Psoas muscle (tissue), 8 donors: ENCODE data around the gene CAPSL. TPM values are rescaled to one million over a fixed set of nuclear protein-coding genes. Genes with fewer than 3 reads are reported as not detected.

Experiments
- ATAC-seq, 4 donors: fragments of 200-7000 bp; cut with Tn5 transposase; one replicate each; pipeline ENCODE4 v1.9.1; 2020; ENCODE audit warnings: moderate library complexity in 3 of 4, mild to moderate bottlenecking in 2 of 4
- DNase-seq, 2 donors: peaks; one replicate each; pipeline ENCODE4 v3.0.0-alpha.2; 2020
- H3K27ac ChIP-seq: fragments of 200-600 bp; one replicate; pipeline ENCODE4 v1.8.0; 2022
- H3K27me3 ChIP-seq, 3 donors: fragments of 200-600 bp in 1 of 3; one replicate each; pipeline versions ENCODE4 v1.6.1 to v1.8.0; 2013 to 2022; ENCODE audit warnings: low read length in 2 of 3, mild to moderate bottlenecking in 2 of 3, moderate library complexity in 1 of 3; ENCODE audit not compliant: insufficient read depth in 3 of 3
- H3K36me3 ChIP-seq, 2 donors: fragments of 200-600 bp in 1 of 2; one replicate each; pipeline versions ENCODE4 v1.6.1 to v1.8.0; 2013 to 2022; ENCODE audit warnings: low read depth in 1 of 2, mild to moderate bottlenecking in 1 of 2, moderate library complexity in 1 of 2; ENCODE audit not compliant: insufficient read depth in 1 of 2
- H3K4me1 ChIP-seq: fragments of 200-600 bp; one replicate; pipeline ENCODE4 v1.8.0; 2022
- H3K4me3 ChIP-seq: fragments of 200-600 bp; one replicate; pipeline ENCODE4 v1.8.0; 2022; ENCODE audit warnings: mild to moderate bottlenecking
- H3K9me3 ChIP-seq: fragments of 200-600 bp; one replicate; pipeline ENCODE4 v1.8.0; 2022
- WGBS, 3 donors: extraction: QIAGEN DNeasy Blood & Tissue Kit; methylation state at CpG; one replicate each; pipeline versions ENCODE4 v1.1.6 to v1.1.7; 2013; 5-methylcytosine and 5-hydroxymethylcytosine counted together
- intact Hi-C, 2 donors: fragments of 100-400 bp; cut with DNase I; formaldehyde crosslinking; loops; one replicate each; pipeline versions ENCODE4 v1.11.0 to v1.14.2; 2022
- polyA plus RNA-seq, 3 donors: library from polyadenylated mRNA; stranded (reverse); fragments of 200-250 nt; gene quantifications; one replicate each; pipeline ENCODE4 v1.2.3, GENCODE V29; 2013
- total RNA-seq, 4 donors: library from RNA; stranded (reverse); fragmentation: NEBNext Ultra II Directional in 2 of 4; extraction: Animal tissue kit (Norgen Biotek cat#: 25700) in 2 of 4; gene quantifications; one replicate each; pipeline versions ENCODE4 v1.2.1 to v1.2.4, GENCODE V29; 2021 to 2023
- TF ChIP-seq, protein P1 (sequence below): fragments of 200-600 bp; IDR thresholded peaks from one replicate; pipeline ENCODE4 v1.8.0; 2022; ENCODE audit warnings: antibody characterized with exemption
- donor health status: healthy with polysubstance abuse.
- donor health status: DM: no; HTN: no; CAD: no; lungs with moderate emphysema.
- donor health status: Bipolar disorder and iron deficiency.
- donor health status: healthy.
- donor health status: DM: yes; HTN: yes; CAD: no.
- donor health status: DM: no; HTN: no; CAD: no.
- donor health status: DM: no; HTN: no; CAD: no.
- donor health status: DM: yes; HTN: yes; CAD: no.

The CAPSL gene
- total and polyA plus RNA-seq, 7 donors: not detected

DNA sequence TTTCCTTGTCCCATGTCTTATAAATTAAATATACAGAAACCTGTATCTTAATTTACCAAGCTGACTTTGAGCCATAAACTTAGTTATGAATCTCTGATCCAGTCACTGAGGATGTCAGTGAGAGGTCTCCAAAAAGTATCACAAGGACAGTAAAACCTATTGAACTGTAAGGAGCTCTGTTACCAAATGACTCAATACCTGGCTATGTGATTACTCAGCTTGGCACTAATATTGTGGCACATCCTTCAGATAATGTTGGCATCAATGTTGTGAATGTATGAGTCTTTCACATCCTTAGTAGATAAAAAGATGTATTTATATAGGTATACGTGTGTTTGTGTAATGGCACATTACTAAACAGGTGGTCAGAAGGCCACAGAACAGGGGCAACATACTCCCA, 18.0 kb upstream of the CAPSL start:
- Histone ChIP-seq H3K4me3 (no peak overlapping the region), H3K9me3 (no peaks in the 10 kb centered on the region), H3K36me3 (peaks cover 0 to 2% of the 10 kb centered on the region in 2 donors), H3K27ac (no peak overlapping the region), H3K4me1 (no peaks in the 10 kb centered on the region), H3K27me3 (no peaks in the 10 kb centered on the region)
- WGBS, 3 donors: 93 to 97% (median 93%) methylated on average over 1 of the region's 1 CpG
- no peak for DNase-seq
- intact Hi-C loops: no loop called here
- no peak for ATAC-seq
- TF ChIP-seq, protein P1, sequence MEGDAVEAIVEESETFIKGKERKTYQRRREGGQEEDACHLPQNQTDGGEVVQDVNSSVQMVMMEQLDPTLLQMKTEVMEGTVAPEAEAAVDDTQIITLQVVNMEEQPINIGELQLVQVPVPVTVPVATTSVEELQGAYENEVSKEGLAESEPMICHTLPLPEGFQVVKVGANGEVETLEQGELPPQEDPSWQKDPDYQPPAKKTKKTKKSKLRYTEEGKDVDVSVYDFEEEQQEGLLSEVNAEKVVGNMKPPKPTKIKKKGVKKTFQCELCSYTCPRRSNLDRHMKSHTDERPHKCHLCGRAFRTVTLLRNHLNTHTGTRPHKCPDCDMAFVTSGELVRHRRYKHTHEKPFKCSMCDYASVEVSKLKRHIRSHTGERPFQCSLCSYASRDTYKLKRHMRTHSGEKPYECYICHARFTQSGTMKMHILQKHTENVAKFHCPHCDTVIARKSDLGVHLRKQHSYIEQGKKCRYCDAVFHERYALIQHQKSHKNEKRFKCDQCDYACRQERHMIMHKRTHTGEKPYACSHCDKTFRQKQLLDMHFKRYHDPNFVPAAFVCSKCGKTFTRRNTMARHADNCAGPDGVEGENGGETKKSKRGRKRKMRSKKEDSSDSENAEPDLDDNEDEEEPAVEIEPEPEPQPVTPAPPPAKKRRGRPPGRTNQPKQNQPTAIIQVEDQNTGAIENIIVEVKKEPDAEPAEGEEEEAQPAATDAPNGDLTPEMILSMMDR: no peak

- Histone ChIP-seq H3K36me3 (peaks cover 0 to 2% of the 10 kb centered on the region in 2 donors), H3K4me1 (no peaks in the 10 kb centered on the region), H3K4me3 (no peak overlapping the region), H3K27me3 (no peaks in the 10 kb centered on the region), H3K9me3 (no peaks in the 10 kb centered on the region), H3K27ac (no peak overlapping the region)
- TF ChIP-seq, protein P1: no peak
- no peak for ATAC-seq
- intact Hi-C loops: no loop called here
- DNase-seq: peak in 1 of 2 donors; percentile 7
- 72 to 85% (median 83%) methylated on average over 9 of the region's 9 CpGs for WGBS, 3 donors
These were observed 15.8 kb upstream of the CAPSL start for GRCh38 chr5:35954175-35954574.

GRCh38 chr5:35947085-35947484, 8.7 kb upstream of the CAPSL start:
- DNase-seq (no peak), ATAC-seq (no peak)
- Histone ChIP-seq H3K27ac (no peak overlapping the region), H3K4me3 (no peak overlapping the region), H3K36me3 (no peaks in the 10 kb centered on the region), H3K4me1 (no peaks in the 10 kb centered on the region), H3K27me3 (no peaks in the 10 kb centered on the region), H3K9me3 (no peaks in the 10 kb centered on the region)
- 72 to 74% (median 73%) methylated on average over 5 of the region's 5 CpGs for WGBS, 3 donors
- TF ChIP-seq, protein P1: no peak
- intact Hi-C loops: no loop called here

DNA sequence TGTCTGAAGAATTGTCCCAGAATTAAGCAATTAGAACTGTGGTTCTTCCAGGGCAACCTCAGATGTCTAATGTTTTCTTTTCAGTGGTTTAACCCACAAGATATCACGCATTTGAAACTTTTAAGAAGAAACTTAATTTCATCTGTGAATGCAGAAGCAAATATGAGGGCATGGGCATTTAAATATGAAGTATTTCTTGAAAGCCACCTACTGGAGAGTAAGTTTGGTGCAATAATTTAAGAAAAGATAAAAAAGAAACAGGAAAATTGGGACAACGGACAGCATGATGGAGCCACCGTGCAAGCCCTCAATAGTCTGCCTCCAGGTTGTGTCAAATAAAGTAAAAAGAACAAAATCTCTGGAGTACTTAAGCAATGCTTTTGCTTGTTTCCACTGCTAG, 1.2 kb upstream of the CAPSL start:
- H3K4me1 ChIP-seq: no peaks in the 10 kb centered on the region
- WGBS, 3 donors: 67 to 71% (median 68%) methylated on average over 3 of the region's 3 CpGs
- no peak overlapping the region for H3K27ac ChIP-seq
- no peak overlapping the region for H3K4me3 ChIP-seq
- TF ChIP-seq, protein P1: no peak
- no peaks in the 10 kb centered on the region for H3K36me3 ChIP-seq
- H3K9me3 ChIP-seq: no peaks in the 10 kb centered on the region
- peaks cover 0 to 2% (median 0%) of the 10 kb centered on the region in 3 donors for H3K27me3 ChIP-seq
- DNase-seq (no peak), ATAC-seq (no peak)
- intact Hi-C loops: no loop called here

GRCh38 chr5:35926389-35927051, 11.9 kb downstream of the CAPSL start:
- TF ChIP-seq, protein P1: peak; percentile 88
- no peaks in the 10 kb centered on the region for H3K9me3 ChIP-seq
- no peaks in the 10 kb centered on the region for H3K4me1 ChIP-seq
- no peak overlapping the region for H3K27ac ChIP-seq
- no peak for DNase-seq
- no peaks in the 10 kb centered on the region for H3K36me3 ChIP-seq
- intact Hi-C loops: loop anchor here (2.0 to 10.0 kb wide), 4 partner anchors 149 to 312 kb away; partner anchors contain the start of gene SPEF2 (in 2 of the 2)
- WGBS, 3 donors: 32 to 36% (median 33%) methylated on average over 13 of the region's 13 CpGs
- peaks cover 2 to 33% (median 6%) of the 10 kb centered on the region in 3 donors for H3K27me3 ChIP-seq
- peak; percentile 57 to 70 (median 62) for ATAC-seq
- H3K4me3 ChIP-seq: no peak overlapping the region
